ENCODE results near the gene MED13L.

The MED13L gene

DNA sequence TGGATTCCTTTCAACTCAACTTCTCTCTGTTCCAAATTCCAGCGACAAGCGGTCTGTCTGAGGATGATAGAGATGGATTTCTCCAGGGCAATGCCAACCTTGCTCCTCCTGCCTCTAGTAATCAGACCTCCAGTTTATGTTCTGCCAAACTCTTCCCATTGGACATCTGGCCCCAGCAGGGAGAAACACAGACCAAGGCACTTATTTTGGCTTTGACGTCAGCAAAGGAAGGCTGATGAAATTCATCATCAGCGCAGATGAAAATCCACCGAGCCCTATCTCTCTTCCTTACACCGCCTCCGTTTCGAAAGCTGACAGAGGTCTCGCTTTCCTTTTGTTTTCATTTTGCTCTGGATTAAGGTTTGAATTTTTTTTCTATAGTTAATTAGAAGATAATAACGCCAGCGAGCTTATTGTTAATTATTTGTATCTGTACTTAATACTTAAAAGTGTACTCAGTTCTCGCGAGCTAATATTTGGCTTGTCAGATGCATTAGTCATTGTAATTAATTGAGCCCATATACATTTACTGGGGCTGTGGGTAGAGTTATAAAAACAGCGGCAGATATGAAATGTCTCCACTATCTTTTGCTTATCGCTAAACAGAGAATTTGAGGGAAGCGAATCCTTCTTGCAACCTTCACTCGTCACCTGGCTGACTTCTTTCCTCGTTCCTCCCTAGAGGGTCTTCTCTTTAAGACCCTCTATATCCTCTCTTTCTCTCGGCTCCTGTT is 35.9 kb upstream of the MED13L start:
- H3K4me3 ChIP-seq (ENCODE audit: low read depth, low read length), result no peak overlapping the region
- no peak for DNase-seq (ENCODE audit: low read depth)
- TF ChIP-seq, protein P1, sequence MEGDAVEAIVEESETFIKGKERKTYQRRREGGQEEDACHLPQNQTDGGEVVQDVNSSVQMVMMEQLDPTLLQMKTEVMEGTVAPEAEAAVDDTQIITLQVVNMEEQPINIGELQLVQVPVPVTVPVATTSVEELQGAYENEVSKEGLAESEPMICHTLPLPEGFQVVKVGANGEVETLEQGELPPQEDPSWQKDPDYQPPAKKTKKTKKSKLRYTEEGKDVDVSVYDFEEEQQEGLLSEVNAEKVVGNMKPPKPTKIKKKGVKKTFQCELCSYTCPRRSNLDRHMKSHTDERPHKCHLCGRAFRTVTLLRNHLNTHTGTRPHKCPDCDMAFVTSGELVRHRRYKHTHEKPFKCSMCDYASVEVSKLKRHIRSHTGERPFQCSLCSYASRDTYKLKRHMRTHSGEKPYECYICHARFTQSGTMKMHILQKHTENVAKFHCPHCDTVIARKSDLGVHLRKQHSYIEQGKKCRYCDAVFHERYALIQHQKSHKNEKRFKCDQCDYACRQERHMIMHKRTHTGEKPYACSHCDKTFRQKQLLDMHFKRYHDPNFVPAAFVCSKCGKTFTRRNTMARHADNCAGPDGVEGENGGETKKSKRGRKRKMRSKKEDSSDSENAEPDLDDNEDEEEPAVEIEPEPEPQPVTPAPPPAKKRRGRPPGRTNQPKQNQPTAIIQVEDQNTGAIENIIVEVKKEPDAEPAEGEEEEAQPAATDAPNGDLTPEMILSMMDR (IDR thresholded peaks at IDR 0.05; ENCODE audit: low read depth, low read length, missing control alignments), result no peak

DNA sequence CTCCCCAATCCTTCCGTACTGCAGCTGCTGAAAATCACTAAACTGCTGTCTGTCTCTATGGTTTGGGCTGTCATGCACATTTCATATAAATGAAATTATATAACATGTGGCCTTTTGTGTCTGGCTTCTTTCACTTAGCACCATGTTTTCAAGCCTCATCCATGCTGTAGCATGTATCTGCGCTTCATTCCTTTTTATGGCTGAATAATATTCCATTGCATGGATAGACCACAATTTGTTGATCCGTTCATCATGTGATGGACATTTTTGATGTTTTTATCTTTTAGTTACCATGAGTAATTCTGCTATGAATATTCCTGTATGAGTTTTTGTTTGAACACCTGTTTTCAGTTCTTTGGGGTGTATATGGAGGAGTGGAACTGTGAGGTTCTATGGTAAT is 32.6 kb upstream of the MED13L start:
- no peak overlapping the region for H3K4me3 ChIP-seq (ENCODE audit: low read depth, low read length)
- no peak for DNase-seq (ENCODE audit: low read depth)
- TF ChIP-seq, protein P1 (IDR thresholded peaks at IDR 0.05; ENCODE audit: low read depth, low read length, missing control alignments), result no peak

DNA sequence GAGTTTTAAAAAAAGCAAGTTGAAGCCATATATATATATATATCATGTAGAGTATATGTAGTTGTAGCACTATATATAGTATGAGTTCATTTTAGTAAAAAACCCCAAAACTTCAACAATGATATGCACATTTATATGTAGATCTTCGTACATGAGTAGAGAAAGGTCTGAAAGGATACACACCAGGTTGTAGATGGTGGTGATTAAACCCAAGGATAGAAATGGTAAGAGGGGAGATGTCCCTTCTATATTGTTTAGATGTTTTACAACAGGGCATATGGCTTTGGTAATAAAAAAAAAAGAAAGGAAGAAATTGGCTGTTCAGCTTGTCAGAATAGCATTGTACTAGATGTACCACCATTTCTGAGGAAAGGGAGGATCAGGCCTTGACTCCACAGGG is 31.9 kb upstream of the MED13L start:
- H3K4me3 ChIP-seq (ENCODE audit: low read depth, low read length), result no peak overlapping the region
- TF ChIP-seq, protein P1 (IDR thresholded peaks at IDR 0.05; ENCODE audit: low read depth, low read length, missing control alignments), result no peak
- no peak for DNase-seq (ENCODE audit: low read depth)

DNA sequence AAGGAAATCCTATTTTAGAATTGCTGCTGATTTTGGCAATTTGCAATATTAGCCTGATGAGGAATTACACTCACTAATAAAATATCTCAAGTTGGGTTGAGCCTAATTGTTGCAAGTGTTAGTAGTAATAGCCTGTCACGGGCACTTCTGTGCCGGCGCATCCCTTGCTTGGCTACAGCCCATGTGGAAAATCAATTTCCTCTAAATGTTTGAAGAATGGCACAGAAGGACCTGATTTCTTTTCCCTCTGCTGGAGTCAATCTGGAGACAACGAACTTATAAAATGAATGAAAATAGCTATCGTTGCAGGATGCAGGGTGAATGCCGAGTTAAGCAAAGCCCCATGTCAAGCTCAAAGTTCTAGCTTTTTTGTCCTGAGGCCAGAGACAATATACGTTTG is 31.2 kb upstream of the MED13L start:
- H3K4me3 ChIP-seq (ENCODE audit: low read depth, low read length), result no peak overlapping the region
- TF ChIP-seq, protein P1 (IDR thresholded peaks at IDR 0.05; ENCODE audit: low read depth, low read length, missing control alignments), result no peak
- DNase-seq (ENCODE audit: low read depth), result no peak

DNA sequence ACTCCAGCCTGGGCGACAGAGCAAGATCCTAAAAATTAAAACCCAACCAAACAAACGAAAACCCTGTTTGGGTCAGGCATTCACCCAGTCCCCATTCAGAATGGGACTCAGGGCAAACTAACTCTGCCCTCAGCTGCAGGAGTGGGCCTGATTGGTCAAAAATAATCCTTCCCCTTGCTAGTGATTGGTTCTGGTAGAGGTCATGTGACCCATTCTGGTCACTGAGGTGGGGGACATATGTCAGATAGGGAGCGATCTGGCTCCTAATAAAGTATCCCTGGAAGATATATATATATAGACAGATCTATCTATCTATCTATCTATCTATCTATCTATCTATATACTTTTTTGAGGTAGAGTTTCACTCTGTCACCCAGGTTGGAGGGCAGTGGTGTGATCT is 29.5 kb upstream of the MED13L start:
- TF ChIP-seq, protein P1 (IDR thresholded peaks at IDR 0.05; ENCODE audit: low read depth, low read length, missing control alignments), result no peak
- H3K4me3 ChIP-seq (ENCODE audit: low read depth, low read length), result no peak overlapping the region
- no peak for DNase-seq (ENCODE audit: low read depth)

DNA sequence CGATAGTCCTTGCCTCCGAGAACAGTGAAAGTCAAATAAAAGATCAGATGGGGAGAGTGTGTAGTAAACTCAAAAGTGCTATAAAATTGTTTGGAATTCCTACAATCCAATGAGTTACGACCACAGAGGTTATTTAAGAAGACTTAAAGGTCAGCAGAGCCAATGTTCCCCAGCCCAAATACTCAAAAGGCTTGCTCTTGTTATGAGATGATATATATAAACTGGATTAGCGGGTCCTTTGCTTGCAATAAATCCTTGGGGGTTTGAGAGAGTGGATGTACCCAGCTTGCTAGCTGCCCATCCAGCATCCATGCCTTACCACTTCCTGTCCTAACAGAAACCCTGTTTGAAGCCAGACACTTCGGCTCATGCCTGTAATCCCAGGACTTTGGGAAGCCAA is 29.0 kb upstream of the MED13L start:
- H3K4me3 ChIP-seq (ENCODE audit: low read depth, low read length), result no peak overlapping the region
- no peak for DNase-seq (ENCODE audit: low read depth)
- TF ChIP-seq, protein P1 (IDR thresholded peaks at IDR 0.05; ENCODE audit: low read depth, low read length, missing control alignments), result no peak

DNA sequence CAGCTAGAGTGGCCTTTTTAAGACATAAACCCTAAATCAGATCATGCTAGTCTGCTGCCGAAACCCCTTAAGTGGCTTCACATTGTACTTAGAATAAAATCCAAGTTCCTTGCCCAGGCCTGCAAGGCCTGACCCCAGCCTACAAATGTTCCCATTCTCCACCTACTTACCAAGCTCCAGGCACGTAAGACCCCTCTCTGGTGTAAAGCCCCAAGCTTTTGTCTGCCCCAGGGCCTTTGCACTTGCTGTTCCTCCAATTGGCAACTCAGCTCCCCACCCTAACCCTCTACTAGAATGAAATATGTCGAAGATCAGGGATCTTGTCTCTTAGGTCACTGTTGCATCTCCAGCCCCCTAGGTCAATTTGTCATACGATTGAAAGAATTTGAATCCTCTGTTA is 27.1 kb upstream of the MED13L start:
- no peak overlapping the region for H3K4me3 ChIP-seq (ENCODE audit: low read depth, low read length)
- no peak for DNase-seq (ENCODE audit: low read depth)
- TF ChIP-seq, protein P1 (IDR thresholded peaks at IDR 0.05; ENCODE audit: low read depth, low read length, missing control alignments), result no peak

All from GM12864 (cell line).